CD4-positive, alpha-beta T cell treated with Interleukin-4 for 1 hour (primary cell): ENCODE measurements around the gene IRF8.
"Not testable (repeated sequence)": the region's sequence is repeated elsewhere in the genome, so short reads cannot be mapped to it uniquely, and the experiment has no call there.

Source experiments
- DNase-seq, 2 donors: peaks; one replicate each; pipeline ENCODE4 v3.0.0-alpha.2; 2020 to 2022

IRF8 gene

DNA sequence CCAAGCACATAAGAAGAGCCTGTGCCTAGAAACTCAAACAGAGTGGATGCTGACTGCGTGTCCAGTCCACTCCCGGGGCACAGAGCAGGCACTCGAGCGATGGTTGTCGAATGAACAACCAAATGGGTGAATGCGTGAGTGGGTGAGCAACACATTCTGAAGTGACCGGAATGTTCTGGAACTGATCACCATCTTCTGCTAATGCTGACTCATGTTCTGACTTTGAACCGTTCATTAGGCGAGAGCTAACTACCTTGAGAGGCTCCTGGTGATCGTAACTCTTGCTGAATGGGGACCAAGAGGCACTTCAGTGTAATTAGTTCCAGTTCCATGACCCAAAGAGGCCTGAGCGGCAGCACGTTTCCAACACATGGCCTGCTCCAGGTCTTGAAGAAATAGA lies 37.9 kb downstream of the IRF8 start:
- no peak for DNase-seq

DNA sequence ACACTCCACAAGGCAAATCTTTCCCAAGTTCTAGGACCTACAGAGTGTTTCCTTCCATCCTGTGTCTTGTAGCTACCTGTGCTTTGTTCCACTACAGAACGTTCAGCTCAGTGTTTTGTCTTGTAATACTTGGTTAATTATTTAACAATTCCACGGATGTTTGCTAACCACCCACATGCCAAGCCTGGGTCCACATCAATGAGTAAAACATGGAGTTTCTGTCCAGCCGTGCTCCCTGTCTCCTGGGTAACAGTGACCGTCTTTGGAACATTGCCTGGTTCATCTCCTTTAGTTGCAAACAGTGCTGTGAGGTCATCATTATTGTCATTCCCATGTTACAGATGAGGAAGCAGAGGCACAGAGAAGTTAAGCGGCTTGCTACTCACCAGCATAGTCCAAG lies 41.3 kb downstream of the IRF8 start:
- no peak for DNase-seq

DNA sequence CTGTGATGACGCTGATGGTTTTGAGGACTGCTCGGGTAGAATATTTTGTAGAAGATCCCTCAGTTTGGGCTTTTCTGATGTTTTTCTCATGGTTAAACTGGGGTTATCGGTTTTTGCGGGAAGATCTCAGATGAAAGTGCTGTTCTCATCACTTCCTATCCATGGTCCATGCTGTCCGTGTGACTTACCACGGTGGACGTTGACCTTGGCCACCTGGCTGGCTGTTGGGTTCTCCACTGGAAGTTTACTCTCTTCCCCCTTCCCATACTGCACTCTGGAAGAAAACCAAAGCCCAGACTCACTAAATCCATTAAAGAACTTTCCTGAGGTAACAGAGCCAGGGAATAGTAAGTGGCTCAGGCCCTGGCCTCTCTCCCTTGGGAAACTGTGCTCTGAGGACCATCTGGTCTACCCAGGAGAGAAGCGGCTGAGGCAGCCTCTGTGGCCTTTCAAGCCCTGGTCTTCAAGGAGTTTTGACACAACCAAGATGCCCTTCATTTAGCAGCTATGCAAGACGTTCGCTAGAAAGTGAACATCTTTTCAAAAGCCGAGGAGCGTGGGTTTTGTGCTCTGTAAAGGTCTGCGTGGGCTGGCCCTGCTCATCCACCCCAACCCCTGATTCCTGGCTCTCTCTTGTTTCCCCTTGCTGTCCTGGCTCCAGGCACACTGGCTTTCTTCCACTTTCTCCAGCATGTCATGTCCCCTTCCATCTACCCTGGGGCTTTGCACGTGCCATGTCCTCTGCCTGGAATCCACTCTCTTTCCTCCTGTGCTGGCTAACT lies 43.1 kb downstream of the IRF8 start:
- no peak for DNase-seq

GRCh38 chr16:85942659-85943058 lies 43.7 kb downstream of the IRF8 start:
- DNase-seq, result not testable (repeated sequence)

DNA sequence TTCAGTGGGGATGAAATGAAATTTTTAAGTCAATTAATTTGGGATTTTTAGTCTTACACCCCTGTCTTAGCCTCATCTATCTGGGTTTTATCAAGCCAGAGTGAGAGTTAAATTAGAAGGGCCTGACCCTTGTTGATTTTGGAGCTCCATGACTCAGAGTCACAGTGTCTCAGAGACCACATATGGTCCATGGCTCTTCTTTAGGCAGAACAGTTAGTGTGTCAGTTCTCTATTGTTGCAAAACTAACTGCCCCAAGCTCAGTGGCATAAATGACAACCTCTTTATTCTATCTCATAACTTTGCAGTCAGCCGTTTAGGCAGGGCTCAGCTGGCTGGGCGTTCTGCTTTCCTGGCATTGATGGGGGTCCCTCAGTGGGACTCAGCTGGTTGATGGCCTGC lies 44.7 kb downstream of the IRF8 start:
- no peak for DNase-seq

DNA sequence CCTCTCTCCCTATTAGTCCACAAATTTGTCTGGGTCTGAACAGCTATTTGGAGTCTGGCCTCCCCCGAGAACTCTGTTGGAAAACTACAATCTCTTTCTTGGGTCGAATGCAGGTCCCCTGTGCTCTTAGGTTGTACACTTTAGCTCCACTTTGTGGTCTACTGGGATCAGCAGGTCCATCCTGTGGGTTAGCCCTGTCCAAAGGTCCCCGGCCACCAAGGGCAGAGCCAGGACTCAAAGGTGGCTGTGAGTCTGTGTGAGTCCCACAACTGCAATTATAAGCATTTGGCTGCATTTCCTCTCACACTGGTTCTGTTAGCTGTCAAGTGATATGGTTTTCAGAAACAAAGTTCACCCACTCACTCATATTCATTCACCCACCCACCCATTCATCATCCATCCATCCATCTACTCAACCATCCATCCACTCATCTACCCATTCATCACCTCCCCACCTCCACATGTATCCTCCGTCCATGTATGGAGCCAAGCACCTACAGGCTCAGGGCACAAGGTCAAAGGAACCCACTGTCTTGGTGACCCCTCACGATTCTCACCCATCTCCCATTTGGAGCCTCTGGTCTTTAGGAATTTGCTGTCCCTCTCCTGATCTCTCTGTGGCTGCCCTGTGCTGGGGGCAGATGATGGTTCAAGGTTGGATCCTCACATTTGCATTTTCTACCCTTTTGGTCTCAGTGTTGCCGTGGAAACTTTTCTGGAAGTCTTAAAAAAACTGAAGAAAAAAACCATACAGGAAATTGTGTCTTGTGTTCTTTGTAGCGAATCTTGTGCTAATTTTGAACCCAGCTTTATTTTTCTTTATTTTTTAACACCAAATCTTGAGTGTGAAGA lies 45.8 kb downstream of the IRF8 start:
- DNase-seq, result no peak

GRCh38 chr16:85945424-85945751 lies 46.4 kb downstream of the IRF8 start:
- DNase-seq, result no peak

DNA sequence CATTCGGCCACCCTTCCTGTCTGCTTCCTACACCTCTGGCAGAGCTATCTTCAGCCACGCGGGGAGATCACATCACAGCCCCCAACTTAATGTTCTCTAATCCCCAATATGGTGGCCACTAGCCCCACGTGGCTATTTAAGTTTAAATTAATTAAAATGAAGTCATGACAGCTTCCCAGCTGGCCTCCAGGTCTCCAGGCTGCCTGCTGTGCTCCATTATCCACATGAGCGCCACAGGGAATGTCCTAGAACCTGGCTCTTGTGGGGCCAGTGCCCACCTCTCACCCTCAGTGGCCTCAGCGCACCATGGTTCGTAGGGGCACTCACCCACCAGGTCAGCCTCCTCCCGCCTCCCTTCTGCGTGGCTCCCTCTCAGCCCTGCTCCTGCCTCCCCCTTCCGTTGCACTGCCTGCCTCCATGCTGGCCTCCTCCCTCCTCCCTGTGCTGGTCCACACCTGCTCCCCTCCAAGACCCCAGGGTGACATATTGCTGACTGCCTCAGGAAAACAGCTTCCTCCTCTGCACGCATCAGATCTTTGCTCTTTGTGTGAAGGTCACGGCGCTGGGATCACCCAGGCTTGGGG lies 47.7 kb downstream of the IRF8 start:
- no peak for DNase-seq

GRCh38 chr16:85947230-85948137 lies 48.5 kb downstream of the IRF8 start:
- peak; percentile 28 to 51 for DNase-seq

DNA sequence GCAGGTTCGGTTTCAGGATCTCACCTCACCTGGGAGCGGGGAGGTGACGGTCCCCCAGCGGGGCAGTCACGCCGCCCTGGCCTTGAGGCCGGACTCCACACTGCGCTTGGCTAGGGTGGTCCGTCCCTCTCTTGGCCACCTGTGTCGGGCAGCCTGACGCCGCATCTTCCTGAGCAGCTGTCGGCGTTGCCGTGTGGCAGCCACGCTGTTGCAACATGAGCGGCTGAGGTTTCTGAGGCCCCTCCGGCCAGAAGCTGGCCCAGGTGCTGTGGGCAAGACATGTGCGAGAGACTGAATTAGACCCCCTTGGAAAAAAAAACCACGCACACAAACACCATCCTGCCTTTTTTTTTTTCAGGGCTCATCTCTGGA lies 49.2 kb downstream of the IRF8 start:
- DNase-seq, result no peak

GRCh38 chr16:85948616-85949265 lies 49.8 kb downstream of the IRF8 start:
- no peak for DNase-seq

DNA sequence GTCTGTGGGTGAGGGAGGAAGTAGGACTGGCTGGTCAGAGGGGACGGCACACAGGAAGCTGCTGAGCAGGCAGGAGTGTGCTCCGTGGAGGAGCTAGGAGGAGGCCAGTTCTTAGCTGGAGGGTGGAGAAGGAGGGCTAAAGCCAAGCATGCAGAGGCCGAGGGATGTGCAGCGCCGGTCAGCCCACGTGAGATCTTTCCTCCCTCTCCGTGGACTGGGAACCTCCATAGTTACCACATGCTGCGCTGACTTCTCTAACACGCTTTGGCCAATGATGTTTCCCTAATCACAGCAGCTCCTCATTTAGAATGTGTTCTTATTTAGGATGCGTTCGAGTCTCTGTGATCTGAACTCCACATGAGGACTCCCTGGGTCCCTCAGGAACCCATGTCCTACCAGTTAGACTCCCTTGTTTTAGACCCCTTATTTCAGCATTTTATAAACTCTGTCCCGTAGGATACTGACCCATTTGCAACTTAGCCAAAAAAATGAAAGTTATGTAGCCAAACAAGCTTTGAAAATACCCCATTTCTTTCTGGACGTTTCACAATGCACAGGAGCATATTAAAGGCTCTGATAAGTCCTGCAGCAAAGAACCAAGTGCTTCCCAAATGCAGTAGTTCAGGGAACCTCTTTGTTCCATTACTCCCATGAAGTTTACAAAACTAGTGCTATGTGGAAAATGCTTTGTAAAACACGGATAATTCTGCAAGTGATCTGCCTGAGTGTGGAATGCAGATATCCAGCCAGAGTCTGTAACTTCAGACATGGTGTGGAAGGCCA lies 51.4 kb downstream of the IRF8 start:
- no peak for DNase-seq

DNA sequence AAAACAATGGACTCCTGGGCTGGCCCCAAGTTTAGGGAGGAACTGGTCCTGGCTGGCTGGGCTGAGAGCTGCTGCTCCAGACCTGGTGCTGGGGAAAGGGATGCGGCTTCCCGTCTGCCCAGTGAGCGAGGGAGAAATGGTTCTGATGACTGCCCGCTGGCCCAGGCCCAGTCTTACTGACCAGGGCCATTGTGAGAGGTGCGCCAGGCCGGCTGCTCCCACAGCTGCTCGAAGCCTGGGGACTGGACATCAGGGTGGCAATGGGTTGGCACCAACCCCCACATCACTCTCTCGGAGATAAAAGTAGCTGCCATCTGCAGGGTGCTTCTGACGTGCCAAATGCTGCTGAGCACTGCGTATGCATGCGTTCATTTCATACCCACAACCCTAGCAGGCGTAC lies 53.2 kb downstream of the IRF8 start:
- DNase-seq, result no peak

DNA sequence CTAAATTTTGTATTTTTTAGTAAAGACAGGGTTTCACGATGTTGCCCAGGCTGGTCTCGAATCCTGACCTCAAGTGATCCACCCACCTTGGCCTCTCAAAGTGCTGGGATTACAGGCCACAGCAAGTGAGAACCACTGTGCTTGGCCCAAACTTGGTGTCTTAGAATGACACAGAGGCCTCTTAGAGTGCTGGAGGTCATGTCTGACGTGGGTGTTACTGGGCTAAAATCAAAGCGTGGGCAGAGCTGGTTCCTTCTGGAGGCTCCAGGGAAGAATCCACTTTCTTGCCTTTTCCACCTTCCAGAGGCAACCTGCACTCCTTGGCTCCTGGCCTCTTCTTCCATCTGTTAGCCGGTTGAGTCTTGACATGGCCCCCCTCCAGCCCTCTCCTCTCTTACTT lies 53.8 kb downstream of the IRF8 start:
- DNase-seq, result no peak

- no peak for DNase-seq
Observed at GRCh38 chr16:85954927-85955519, 56.1 kb downstream of the IRF8 start.

GRCh38 chr16:85955566-85955965 lies 56.6 kb downstream of the IRF8 start:
- no peak for DNase-seq

- no peak for DNase-seq
Observed at GRCh38 chr16:85956426-85956825, 57.5 kb downstream of the IRF8 start.

DNA sequence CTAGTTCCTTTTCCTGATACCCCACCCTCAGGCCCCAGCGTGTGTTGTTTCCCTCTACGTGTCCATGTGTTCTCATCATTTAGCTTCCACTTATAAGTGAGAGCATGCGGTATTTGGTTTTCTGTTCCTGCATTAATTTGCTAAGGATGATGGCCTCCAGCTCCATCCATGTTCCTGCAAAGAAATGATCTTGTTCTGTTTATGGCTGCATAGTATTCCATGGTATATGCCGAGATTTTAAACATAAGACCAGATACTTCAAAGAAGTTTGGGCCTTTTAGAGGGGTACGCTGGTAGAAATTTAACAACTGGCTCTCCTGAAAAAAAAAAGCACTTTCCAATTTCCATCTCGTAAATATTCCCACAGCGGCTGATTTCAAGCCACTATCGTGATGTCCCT lies 59.8 kb downstream of the IRF8 start:
- no peak for DNase-seq

DNA sequence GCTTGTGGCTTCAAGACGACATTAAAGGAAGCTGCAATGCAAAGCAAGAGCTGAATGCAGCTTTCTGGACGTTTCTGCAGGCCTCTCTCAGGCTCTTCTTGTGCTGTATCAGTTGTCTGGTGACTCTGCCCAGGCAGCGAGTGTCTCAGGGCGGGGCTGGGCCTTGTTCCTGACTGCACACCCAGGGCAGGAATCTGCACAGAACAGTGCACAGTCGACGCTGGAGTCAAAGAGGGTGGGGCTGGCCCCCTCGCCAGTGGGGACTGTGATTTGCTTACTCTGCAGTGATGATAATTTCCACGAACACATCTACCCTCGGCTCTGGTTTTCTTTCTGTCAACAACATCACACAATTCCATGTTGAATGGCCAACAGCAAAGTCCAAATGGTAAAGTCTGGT lies 60.7 kb downstream of the IRF8 start:
- DNase-seq, result no peak

GRCh38 chr16:85960486-85961046 lies 61.6 kb downstream of the IRF8 start:
- DNase-seq, result no peak
